ENCODE results near the gene SGTA.

Gene SGTA

GRCh38 chr19:2727640-2727944 is 55.5 kb downstream of the SGTA start:
- in situ Hi-C loops (cut with HindIII; ENCODE audit: low pct_ligation_motif_present, low sequenced_read_pairs) = no loop called here
- Histone ChIP-seq H3K27ac (no peak overlapping the region), H3K27me3 (replicated peaks) (peaks cover 13% of the 10 kb centered on the region), H3K36me3 (replicated peaks) (no peaks in the 10 kb centered on the region), H3K4me3 (ENCODE audit: low read depth, low read length) (no peak overlapping the region)
- TF ChIP-seq CTCF (IDR thresholded peaks at IDR 0.05; ENCODE audit: low read depth, low read length, missing control alignments) = no peak
- DNase-seq = no peak

- Histone ChIP-seq H3K27me3 (replicated peaks) (peaks cover 13% of the 10 kb centered on the region), H3K27ac (no peak overlapping the region), H3K4me3 (ENCODE audit: low read depth, low read length) (no peak overlapping the region), H3K36me3 (replicated peaks) (no peaks in the 10 kb centered on the region)
- in situ Hi-C loops (cut with HindIII; ENCODE audit: low pct_ligation_motif_present, low sequenced_read_pairs) = no loop called here
- no peak for DNase-seq
- TF ChIP-seq CTCF (IDR thresholded peaks at IDR 0.05; ENCODE audit: low read depth, low read length, missing control alignments) = no peak
Measured at GRCh38 chr19:2726904-2727639, 56.0 kb downstream of the SGTA start.

GRCh38 chr19:2726160-2726855 is 56.8 kb downstream of the SGTA start:
- no peak for TF ChIP-seq CTCF (IDR thresholded peaks at IDR 0.05; ENCODE audit: low read depth, low read length, missing control alignments)
- in situ Hi-C loops (cut with HindIII; ENCODE audit: low pct_ligation_motif_present, low sequenced_read_pairs) = no loop called here
- peaks cover 19% of the 10 kb centered on the region for H3K27me3 ChIP-seq (replicated peaks)

GRCh38 chr19:2724148-2724557 is 58.9 kb downstream of the SGTA start:
- Histone ChIP-seq H3K27ac (no peak overlapping the region), H3K36me3 (replicated peaks) (no peaks in the 10 kb centered on the region), H3K4me3 (ENCODE audit: low read depth, low read length) (no peak overlapping the region), H3K27me3 (replicated peaks) (peaks cover 23% of the 10 kb centered on the region)
- DNase-seq = no peak
- in situ Hi-C loops (cut with HindIII; ENCODE audit: low pct_ligation_motif_present, low sequenced_read_pairs) = no loop called here
- TF ChIP-seq CTCF (IDR thresholded peaks at IDR 0.05; ENCODE audit: low read depth, low read length, missing control alignments) = peak; percentile 43

More at GRCh38 chr19:2726160-2726855, 56.8 kb downstream of the SGTA start:
- DNase-seq = no peak
- Histone ChIP-seq H3K36me3 (replicated peaks) (no peaks in the 10 kb centered on the region), H3K4me3 (ENCODE audit: low read depth, low read length) (no peak overlapping the region), H3K27ac (no peak overlapping the region)

- TF ChIP-seq CTCF (IDR thresholded peaks at IDR 0.05; ENCODE audit: low read depth, low read length, missing control alignments) = no peak
- H3K27ac ChIP-seq = no peak overlapping the region
- no peak for DNase-seq
- no peak overlapping the region for H3K4me3 ChIP-seq (ENCODE audit: low read depth, low read length)
- no peaks in the 10 kb centered on the region for H3K36me3 ChIP-seq (replicated peaks)
- in situ Hi-C loops (cut with HindIII; ENCODE audit: low pct_ligation_motif_present, low sequenced_read_pairs) = no loop called here
- H3K27me3 ChIP-seq (replicated peaks) = peaks cover 23% of the 10 kb centered on the region
Measured at GRCh38 chr19:2723747-2724146, 59.3 kb downstream of the SGTA start.

Measured in brain microvascular endothelial cell (primary cell).